NCI-H1105 treated with DMSO at 0.1 percent for 48 hours (cell line): ENCODE data around the gene KCTD16.

Source experiments
- DNase-seq: peaks from one replicate; lab custom pipeline; 2025; lab: John Stamatoyannopoulos, UW

Gene KCTD16

DNA sequence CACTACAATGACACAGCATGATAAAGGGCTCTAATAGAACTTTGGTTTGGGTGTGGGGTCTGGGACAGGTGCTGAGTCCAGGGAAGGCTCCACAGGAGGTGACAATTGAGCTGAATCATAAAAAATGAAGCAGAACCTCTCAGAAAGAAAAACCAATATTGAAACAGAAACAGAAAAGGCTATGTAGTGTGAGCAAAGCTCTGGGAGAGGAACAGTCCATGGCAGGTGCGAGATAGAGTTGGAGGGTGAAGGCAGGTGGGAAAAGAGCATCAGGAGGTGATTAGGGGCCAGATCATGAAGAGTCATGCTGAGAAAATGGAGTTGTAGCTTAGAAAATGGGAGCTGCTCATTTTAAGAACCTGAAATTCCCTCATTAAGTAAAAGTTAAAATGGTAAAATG is 164.9 kb downstream of the KCTD16 start:
- DNase-seq = no peak

GRCh38 chr5:144336191-144336961 is 165.7 kb downstream of the KCTD16 start:
- no peak for DNase-seq

DNA sequence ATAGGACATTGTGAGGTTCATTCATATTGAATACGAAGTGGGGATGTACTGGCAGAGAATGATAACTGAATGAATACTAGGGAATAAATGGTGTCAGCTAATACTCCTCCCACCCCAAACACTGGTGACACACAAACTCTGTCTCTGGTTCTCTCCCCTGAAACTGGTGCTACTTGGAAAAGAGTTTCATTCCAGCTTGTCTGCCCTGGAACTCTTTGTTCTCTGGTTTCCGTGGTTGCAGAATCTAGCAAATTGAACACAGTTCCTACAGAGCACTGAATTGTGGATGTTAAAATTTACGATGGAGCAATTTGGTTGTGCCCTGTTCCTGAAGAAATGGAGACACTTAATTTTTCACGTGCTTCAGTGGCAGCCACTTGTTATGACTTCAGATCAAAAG is 181.7 kb downstream of the KCTD16 start:
- DNase-seq = no peak

DNA sequence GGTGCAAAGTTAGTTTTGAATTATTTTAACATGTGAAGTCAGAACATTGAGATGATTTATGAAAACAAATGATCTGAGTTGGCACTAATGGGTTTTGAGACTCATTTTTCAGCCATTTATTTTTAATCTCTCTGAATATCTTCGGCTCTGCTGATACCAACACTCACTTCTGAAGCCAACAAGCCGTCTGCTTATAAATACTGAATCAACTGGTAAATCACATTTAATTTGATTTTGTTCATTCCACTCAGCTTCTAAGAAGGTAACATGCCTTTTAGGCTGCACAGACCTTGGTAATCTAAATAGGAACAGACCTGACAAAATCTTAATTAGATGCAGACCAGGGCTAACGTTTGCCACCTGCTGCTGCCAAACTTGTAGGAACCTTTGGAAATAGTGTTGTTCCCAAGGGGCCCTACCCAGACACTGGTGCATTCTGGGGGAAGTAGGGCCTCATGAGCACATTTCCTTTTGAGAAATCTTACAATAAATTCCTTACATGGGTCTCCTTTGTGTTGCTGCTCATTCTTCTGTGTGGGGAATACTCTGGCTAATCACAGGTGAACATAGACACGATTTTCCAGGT is 182.2 kb downstream of the KCTD16 start:
- no peak for DNase-seq

GRCh38 chr5:144356489-144356888 is 185.8 kb downstream of the KCTD16 start:
- DNase-seq = no peak

- no peak for DNase-seq
These were observed 190.7 kb downstream of the KCTD16 start for GRCh38 chr5:144361406-144361805.

- no peak for DNase-seq
These were observed 195.2 kb downstream of the KCTD16 start for GRCh38 chr5:144365885-144366284.

DNA sequence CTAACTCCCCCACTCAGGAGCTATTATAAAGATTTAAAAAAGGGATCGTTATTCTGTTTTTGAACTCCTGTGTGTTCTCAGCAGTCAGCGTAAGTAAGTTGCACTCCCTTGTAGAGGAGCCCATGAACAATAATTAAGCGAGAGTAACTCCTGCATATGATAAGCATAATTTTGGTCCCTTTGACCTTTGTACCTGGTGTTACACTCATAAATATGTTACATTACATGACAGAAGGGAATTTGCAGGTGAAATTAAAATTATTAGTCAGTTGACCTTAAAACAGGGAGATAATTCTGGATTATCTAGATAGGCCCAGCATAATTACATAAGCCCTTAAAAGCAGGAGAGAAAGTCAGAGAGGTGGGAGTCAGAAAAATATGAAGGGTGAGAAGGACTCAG is 197.3 kb downstream of the KCTD16 start:
- no peak for DNase-seq

- DNase-seq = peak; percentile 68
These were observed 197.9 kb downstream of the KCTD16 start for GRCh38 chr5:144368556-144368955.

- DNase-seq = peak; percentile 69
These were observed 198.3 kb downstream of the KCTD16 start for GRCh38 chr5:144369006-144369405.

DNA sequence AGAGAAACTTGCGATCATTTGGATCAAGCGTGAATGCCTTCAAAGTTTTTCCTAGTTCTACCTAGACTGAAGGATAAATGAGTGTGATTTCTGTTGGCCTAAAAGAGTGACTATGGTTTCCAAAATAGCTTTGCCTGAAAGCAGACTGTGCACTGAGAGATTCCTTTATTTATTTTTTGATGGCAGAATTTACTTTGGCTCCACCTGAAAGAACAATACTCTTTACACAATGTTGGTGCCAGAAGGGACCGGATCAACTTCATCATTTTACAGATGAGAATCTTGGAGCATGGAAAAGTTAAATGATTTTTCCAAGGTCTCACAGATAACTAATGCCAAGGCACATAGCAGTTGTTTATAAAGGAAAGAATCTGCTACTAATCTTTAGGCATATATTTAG is 199.6 kb downstream of the KCTD16 start:
- no peak for DNase-seq

DNA sequence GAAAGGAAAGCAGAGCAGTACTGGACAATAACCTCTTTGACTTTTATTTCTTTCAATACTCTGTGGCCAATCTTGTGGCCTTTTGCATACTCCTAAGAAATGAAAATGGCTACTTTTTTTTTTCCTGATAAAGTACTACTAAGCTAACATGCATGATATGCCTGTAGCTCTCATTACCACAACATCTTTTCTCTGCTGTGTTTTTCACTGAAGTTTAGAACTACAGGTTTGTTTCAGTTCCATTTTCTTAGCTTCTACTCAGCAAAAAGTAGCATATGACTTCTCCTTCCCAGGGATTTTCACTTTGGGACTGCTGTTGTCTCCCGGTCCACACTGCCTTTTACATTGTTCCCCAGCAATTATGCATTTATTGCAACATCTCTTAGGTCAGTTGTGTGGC is 204.0 kb downstream of the KCTD16 start:
- no peak for DNase-seq

GRCh38 chr5:144377207-144377606 is 206.5 kb downstream of the KCTD16 start:
- DNase-seq = no peak

- peak; percentile 66 for DNase-seq
These were observed 208.0 kb downstream of the KCTD16 start for GRCh38 chr5:144378681-144379080.

DNA sequence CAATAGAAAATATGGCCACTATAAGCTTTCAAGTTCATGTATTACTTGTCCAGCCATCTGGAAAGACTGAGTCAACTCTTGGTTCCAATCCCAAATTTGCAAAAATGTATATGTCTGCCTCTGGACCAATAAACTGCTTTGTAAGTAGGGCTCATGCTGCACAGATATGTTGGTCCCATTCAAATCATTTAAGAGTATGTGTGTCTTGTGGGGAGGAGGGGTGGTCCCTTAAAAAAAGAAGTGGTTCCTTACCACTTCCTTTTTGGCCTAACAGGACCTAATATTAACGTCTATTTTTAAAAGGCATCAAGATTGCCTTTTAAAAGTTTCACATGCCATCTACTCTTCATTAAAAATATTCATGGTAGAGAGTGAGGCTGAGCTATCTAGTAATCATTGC is 214.9 kb downstream of the KCTD16 start:
- DNase-seq = no peak

DNA sequence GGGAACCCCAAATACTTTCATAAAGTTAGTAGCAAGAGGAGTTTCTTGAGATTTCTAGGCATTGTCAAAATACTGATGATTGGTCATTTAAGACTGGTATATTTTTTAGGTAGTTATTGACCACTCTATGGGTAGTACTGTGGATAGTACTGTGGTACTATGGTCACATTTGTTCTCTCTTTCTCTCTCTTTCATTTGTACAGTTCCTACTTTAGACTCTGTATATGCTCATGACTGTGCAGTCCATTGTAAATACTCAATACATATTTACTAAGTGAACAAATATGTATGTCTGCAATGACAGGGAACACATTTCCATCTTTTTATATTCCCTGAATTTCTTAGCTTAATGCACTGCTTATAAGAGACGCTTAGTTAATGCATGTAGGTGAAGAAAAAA is 215.6 kb downstream of the KCTD16 start:
- DNase-seq = no peak

- peak; percentile 41 for DNase-seq
These were observed 219.5 kb downstream of the KCTD16 start for GRCh38 chr5:144390133-144390532.

DNA sequence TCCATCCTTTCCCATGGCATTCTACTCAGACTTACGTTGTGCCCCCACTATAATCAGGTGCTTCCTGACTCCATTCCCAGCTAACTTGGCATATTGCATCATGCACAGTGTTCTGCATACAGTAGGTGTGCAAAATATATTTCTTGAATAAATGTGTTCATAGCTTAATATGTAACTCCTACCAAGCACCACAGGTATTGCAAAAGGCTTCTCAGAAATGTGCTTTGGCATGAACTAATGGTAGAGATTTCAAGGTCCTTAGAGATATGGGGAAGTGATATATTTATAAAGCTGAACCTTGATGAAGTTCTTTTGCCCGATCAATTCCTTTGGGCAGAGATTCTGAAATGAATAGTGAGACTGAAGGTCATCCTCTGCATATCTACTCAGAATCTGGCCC is 220.4 kb downstream of the KCTD16 start:
- no peak for DNase-seq

GRCh38 chr5:144393641-144394435 is 223.2 kb downstream of the KCTD16 start:
- DNase-seq = no peak

GRCh38 chr5:144395704-144396103 is 225.0 kb downstream of the KCTD16 start:
- DNase-seq = no peak

DNA sequence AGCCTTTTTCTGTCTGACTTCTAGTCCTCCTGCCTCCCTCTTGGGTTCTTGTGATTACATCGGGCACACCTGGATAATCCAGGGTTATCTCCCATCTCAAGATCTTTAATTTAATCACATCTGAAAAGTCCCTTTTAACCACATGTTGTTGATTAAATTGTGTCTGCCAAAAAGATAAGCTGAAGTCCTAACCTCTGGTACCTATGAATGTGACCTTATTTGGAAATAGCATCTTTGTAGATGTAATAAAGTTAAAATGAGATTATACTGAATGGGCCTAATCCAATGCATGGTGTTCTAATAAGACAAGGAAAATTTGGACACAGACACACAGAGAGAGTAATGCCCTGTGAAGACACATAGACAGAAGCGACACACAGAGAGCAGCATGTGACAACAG is 232.4 kb downstream of the KCTD16 start:
- DNase-seq = no peak

DNA sequence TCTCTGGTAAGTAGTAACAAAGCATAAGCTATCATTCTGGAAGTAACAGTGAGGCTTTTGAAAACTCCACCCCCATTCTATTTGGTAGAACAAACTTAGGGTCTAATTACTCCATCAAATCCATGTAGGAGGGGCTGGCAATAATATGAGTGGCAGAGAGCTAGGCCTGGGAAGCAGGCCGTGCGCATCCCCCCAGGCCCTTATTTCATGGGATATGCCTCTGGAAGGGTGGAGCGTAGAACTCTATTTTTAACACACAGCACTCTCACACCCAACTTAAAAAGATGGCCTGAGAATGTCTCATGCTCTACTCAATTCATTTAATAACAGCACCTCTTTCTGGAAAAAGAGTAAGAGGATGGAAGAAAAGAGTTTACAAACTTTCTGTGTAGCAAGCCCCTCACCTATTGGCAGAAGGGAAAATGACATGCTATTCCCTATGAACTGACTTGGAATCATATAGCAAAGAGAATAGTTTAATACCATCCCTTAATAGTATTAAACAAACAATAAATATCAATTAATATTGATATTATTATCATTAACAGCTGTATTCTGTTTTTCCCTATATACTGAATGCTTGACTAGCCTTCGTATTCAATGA is 233.2 kb downstream of the KCTD16 start:
- DNase-seq = no peak

DNA sequence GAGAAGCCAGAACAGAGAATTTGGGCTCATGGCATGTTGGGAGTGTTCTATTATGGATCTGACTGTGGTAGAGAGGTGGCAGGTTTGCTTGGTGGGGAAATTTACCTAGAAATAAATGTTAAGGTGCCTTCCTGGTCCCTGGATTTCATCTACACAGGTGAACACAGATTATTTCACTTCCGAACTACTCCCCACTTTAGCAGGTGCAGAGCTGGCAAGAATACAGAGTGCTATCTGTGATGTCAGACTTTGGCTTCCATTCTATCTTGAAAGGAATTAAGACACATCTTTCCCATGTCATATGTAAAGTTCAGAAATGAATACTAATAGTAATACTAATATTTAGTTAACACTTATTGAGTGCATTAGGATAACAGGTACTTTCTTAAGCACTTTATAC is 234.0 kb downstream of the KCTD16 start:
- DNase-seq = no peak
